ENCODE data around the gene PNPLA2. TPM values are rescaled to one million over a fixed set of nuclear protein-coding genes. Genes with fewer than 3 reads are reported as not detected.

The PNPLA2 gene
- total RNA-seq, 5 donors from 2014 or later (not counting 1 experiment from before 2014, with no cell fraction given): 172 to 212 (median 206) TPM

GRCh38 chr11:786235-787083 lies 32.3 kb upstream of the PNPLA2 start:
- ATAC-seq (replicated peaks in 1 of 4): no peak
- 87% methylated on average over 23 of the region's 24 CpGs for WGBS (ENCODE audit: insufficient coverage)
- POLR2A ChIA-PET: no interaction called here

DNA sequence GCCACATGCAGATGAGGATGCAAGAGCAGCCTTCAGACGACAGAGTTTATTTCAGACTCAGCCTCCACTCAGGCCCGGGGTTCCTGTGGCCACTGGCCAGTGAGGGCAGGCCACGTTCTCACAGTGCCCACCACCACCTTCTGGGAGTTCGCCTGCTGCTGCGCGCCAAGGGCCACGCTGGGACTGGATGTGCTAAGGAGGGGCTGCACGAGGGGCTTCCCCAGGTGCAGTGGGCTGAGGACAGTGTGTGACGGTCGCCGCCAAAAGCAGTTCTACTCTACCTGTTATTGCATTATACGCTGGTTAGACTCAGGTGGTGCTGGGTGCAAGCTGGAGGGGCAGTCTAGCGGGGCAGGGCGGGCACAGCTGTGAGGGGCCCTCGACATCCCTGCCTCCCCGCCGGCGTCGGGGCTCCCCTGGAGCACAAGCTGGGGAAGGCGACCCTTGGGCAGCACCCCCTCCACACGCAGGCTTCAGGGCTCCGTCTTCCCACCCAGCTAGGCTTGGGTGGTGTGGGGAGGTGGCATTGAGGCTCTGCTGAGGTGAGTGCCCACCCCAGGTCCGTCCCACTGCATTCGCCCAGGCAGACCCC lies 31.5 kb upstream of the PNPLA2 start:
- Histone ChIP-seq H3K4me3 (ENCODE audit: control insufficient read depth in 1 of 2, extremely low read depth in 1 of 2, low read length in 1 of 2) (no peak overlapping the region), H3K27ac (ENCODE audit: low read length) (no peak overlapping the region), H3K27me3 (replicated peaks in 1 of 2; ENCODE audit: control insufficient read depth in 2 of 2, extremely low read depth in 1 of 2, insufficient read depth in 2 of 2, low read length in 1 of 2) (peaks cover 0 to 30% of the 10 kb centered on the region in 2 experiments), H3K36me3 (ENCODE audit: control insufficient read depth in 2 of 2, extremely low read depth in 1 of 2, insufficient read depth in 1 of 2, low read length in 1 of 2) (peaks cover 0 to 11% of the 10 kb centered on the region in 2 donors), H3K9me3 (no peaks in the 10 kb centered on the region), H3K4me1 (ENCODE audit: control insufficient read depth in 1 of 2, extremely low read depth in 1 of 2, insufficient read depth in 2 of 2, low read length in 2 of 2) (peaks cover 2 to 25% of the 10 kb centered on the region in 2 experiments)
- 84% methylated on average over 14 of the region's 24 CpGs for WGBS (ENCODE audit: insufficient coverage)
- Mint-ChIP-seq H3K36me3 (peaks cover 3% of the 10 kb centered on the region), H3K9me3 (no peaks in the 10 kb centered on the region), H3K27ac (no peak overlapping the region), H3K4me3 (no peak overlapping the region), H3K27me3 (peaks cover 0 to 7% of the 10 kb centered on the region in 2 donors), H3K4me1 (peaks cover 0 to 11% (median 5%) of the 10 kb centered on the region in 3 donors)
- CTCF ChIA-PET: no interaction called here
- ATAC-seq (replicated peaks in 1 of 4) (no peak), DNase-seq (no peak)
- POLR2A ChIA-PET: no interaction called here

More at GRCh38 chr11:786235-787083, 32.3 kb upstream of the PNPLA2 start:
- no peak overlapping the region for H3K27ac ChIP-seq (ENCODE audit: low read length)
- no peak for DNase-seq
- peaks cover 2 to 26% of the 10 kb centered on the region in 2 experiments for H3K4me1 ChIP-seq (ENCODE audit: control insufficient read depth in 1 of 2, extremely low read depth in 1 of 2, insufficient read depth in 2 of 2, low read length in 2 of 2)
- H3K27me3 ChIP-seq (replicated peaks in 1 of 2; ENCODE audit: control insufficient read depth in 2 of 2, extremely low read depth in 1 of 2, insufficient read depth in 2 of 2, low read length in 1 of 2): peaks cover 0 to 30% of the 10 kb centered on the region in 2 experiments
- peaks cover 3% of the 10 kb centered on the region for H3K36me3 Mint-ChIP-seq
- no peaks in the 10 kb centered on the region for H3K9me3 ChIP-seq
- H3K4me3 ChIP-seq (ENCODE audit: control insufficient read depth in 1 of 2, extremely low read depth in 1 of 2, low read length in 1 of 2): no peak overlapping the region
- CTCF ChIA-PET: no interaction called here
- H3K9me3 Mint-ChIP-seq: no peaks in the 10 kb centered on the region
- no peak overlapping the region for H3K27ac Mint-ChIP-seq
- peaks cover 0 to 7% of the 10 kb centered on the region in 2 donors for H3K27me3 Mint-ChIP-seq
- peaks cover 0 to 11% (median 6%) of the 10 kb centered on the region in 3 donors for H3K4me1 Mint-ChIP-seq
- peaks cover 0 to 4% of the 10 kb centered on the region in 2 donors for H3K36me3 ChIP-seq (ENCODE audit: control insufficient read depth in 2 of 2, extremely low read depth in 1 of 2, insufficient read depth in 1 of 2, low read length in 1 of 2)
- H3K4me3 Mint-ChIP-seq: no peak overlapping the region

DNA sequence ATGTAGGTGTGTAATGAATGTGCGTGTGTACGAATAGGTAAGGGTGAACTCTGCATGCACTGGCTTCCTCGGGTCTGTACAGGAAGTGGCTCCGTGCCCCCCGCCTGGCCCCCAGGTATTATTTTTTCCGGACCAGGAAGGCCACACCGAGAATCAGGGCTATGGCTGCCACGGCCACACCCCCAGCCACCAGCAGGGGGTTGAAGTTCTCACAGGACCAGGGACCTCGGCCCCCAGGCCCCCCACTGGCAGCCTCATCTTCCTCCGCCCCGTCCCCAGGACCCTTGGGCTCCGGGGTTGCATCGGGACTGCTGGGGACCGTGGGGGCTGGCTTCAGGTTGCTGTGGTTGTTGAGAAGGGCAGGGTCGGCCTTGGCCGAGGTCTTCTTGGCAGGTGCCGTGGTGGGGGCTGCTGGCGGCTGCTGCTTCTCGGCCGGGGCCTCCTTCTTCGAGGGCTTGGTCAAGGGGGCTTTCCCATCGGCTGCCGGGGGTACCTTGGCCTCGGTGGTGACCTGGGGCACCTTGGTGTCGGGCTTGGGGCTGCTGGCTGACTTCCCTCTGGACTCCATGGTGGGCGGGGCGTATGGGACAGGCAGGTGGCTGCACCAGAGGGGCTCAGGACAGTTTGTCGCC lies 30.6 kb upstream of the PNPLA2 start:
- peak in 2 of 4 experiments; percentile 19 to 21 for ATAC-seq (replicated peaks in 1 of 4)
- 58% methylated on average over 27 of the region's 28 CpGs for WGBS (ENCODE audit: insufficient coverage)
- H3K4me3 ChIP-seq (ENCODE audit: control insufficient read depth in 1 of 2, extremely low read depth in 1 of 2, low read length in 1 of 2): no peak overlapping the region
- H3K27ac ChIP-seq (ENCODE audit: low read length): no peak overlapping the region
- POLR2A ChIA-PET: no interaction called here
- H3K4me1 Mint-ChIP-seq: peaks cover 0 to 11% (median 5%) of the 10 kb centered on the region in 3 donors
- no peak for DNase-seq
- no peak overlapping the region for H3K27ac Mint-ChIP-seq
- H3K36me3 Mint-ChIP-seq: peaks cover 3% of the 10 kb centered on the region
- peaks cover 4 to 17% of the 10 kb centered on the region in 2 donors for H3K36me3 ChIP-seq (ENCODE audit: control insufficient read depth in 2 of 2, extremely low read depth in 1 of 2, insufficient read depth in 1 of 2, low read length in 1 of 2)
- no peak overlapping the region for H3K4me3 Mint-ChIP-seq
- CTCF ChIA-PET: no interaction called here
- H3K9me3 ChIP-seq: no peaks in the 10 kb centered on the region
- H3K9me3 Mint-ChIP-seq: no peaks in the 10 kb centered on the region
- peaks cover 0 to 30% of the 10 kb centered on the region in 2 experiments for H3K27me3 ChIP-seq (replicated peaks in 1 of 2; ENCODE audit: control insufficient read depth in 2 of 2, extremely low read depth in 1 of 2, insufficient read depth in 2 of 2, low read length in 1 of 2)
- peaks cover 0 to 7% of the 10 kb centered on the region in 2 donors for H3K27me3 Mint-ChIP-seq
- peaks cover 2 to 23% of the 10 kb centered on the region in 2 experiments for H3K4me1 ChIP-seq (ENCODE audit: control insufficient read depth in 1 of 2, extremely low read depth in 1 of 2, insufficient read depth in 2 of 2, low read length in 2 of 2)

- Histone ChIP-seq H3K4me3 (ENCODE audit: control insufficient read depth in 1 of 2, extremely low read depth in 1 of 2, low read length in 1 of 2) (no peak overlapping the region), H3K27me3 (replicated peaks in 1 of 2; ENCODE audit: control insufficient read depth in 2 of 2, extremely low read depth in 1 of 2, insufficient read depth in 2 of 2, low read length in 1 of 2) (peaks cover 0 to 33% of the 10 kb centered on the region in 2 experiments), H3K36me3 (ENCODE audit: control insufficient read depth in 2 of 2, extremely low read depth in 1 of 2, insufficient read depth in 1 of 2, low read length in 1 of 2) (peaks cover 6 to 26% of the 10 kb centered on the region in 2 donors), H3K27ac (ENCODE audit: low read length) (no peak overlapping the region), H3K4me1 (ENCODE audit: control insufficient read depth in 1 of 2, extremely low read depth in 1 of 2, insufficient read depth in 2 of 2, low read length in 2 of 2) (peaks cover 2 to 28% of the 10 kb centered on the region in 2 experiments), H3K9me3 (no peaks in the 10 kb centered on the region)
- DNase-seq (no peak), ATAC-seq (replicated peaks in 1 of 4) (no peak)
- peaks cover 0 to 10% (median 5%) of the 10 kb centered on the region in 3 donors for H3K4me1 Mint-ChIP-seq
- H3K36me3 Mint-ChIP-seq: peaks cover 3% of the 10 kb centered on the region
- 60% methylated on average over 21 of the region's 31 CpGs for WGBS (ENCODE audit: insufficient coverage)
- ChIA-PET POLR2A (interaction anchor here in 1 of 2 donors (0.6 kb wide), 1 partner anchor 20 kb away, joined by 3 read pairs; the partner anchor contains the start of gene RPLP2), CTCF (interaction anchor here in 1 of 2 donors (0.6 kb wide), 1 partner anchor 308 kb away, joined by 4 read pairs; no protein-coding TSS in a partner anchor)
- H3K27ac Mint-ChIP-seq: no peak overlapping the region
- peaks cover 0 to 7% of the 10 kb centered on the region in 2 donors for H3K27me3 Mint-ChIP-seq
- H3K9me3 Mint-ChIP-seq: no peaks in the 10 kb centered on the region
- H3K4me3 Mint-ChIP-seq: peak overlapping the region in 1 of 3 donors; percentile 21
These were observed 29.5 kb upstream of the PNPLA2 start for GRCh38 chr11:788953-789940.

DNA sequence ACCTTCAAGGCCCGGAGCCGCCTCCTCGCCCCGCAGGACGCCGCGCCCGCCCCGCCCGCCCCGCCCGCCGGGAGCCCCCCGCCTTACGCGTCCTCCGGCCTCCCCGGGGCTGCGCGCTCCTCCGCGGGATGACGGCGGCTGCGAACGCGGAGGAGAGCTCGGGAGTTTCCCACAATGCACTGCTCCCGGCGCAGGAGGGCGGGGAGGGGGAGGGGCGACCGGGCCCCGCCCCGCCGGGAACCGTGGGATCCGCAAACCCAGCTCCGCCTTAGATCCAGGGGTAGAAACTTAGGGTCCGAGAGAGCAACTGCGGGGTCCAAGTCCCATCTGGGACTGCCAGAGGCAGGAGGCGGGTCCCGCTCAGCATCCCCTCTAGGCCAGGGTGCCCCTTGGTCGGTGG lies 28.8 kb upstream of the PNPLA2 start, which contains the start of gene CEND1:
Gene CEND1 (minus strand): TSS at position 148 of the 400 bp plus-strand sequence. CDS start 1,514 bp downstream, outside the sequence.
- Mint-ChIP-seq H3K27ac (no peak within 1 kb of the TSS), H3K9me3 (no peaks in the 10 kb centered on the region), H3K4me3 (peak within 1 kb of the TSS in 1 of 3 donors; percentile 21), H3K27me3 (peaks cover 0 to 7% of the 10 kb centered on the region in 2 donors), H3K36me3 (peaks cover 3% of the 10 kb centered on the region), H3K4me1 (peaks cover 0 to 10% (median 5%) of the 10 kb centered on the region in 3 donors)
- Histone ChIP-seq H3K27ac (ENCODE audit: low read length) (no peak within 1 kb of the TSS), H3K4me1 (ENCODE audit: control insufficient read depth in 1 of 2, extremely low read depth in 1 of 2, insufficient read depth in 2 of 2, low read length in 2 of 2) (peaks cover 2 to 35% of the 10 kb centered on the region in 2 experiments), H3K4me3 (ENCODE audit: control insufficient read depth in 1 of 2, extremely low read depth in 1 of 2, low read length in 1 of 2) (no peak within 1 kb of the TSS), H3K27me3 (replicated peaks in 1 of 2; ENCODE audit: control insufficient read depth in 2 of 2, extremely low read depth in 1 of 2, insufficient read depth in 2 of 2, low read length in 1 of 2) (peaks cover 0 to 33% of the 10 kb centered on the region in 2 experiments), H3K36me3 (ENCODE audit: control insufficient read depth in 2 of 2, extremely low read depth in 1 of 2, insufficient read depth in 1 of 2, low read length in 1 of 2) (peaks cover 6 to 26% of the 10 kb centered on the region in 2 donors), H3K9me3 (no peaks in the 10 kb centered on the region)
- CTCF ChIA-PET: no interaction called here
- DNase-seq (peak in 3 of 35 experiments; percentile 24 to 63 (median 29)), ATAC-seq (replicated peaks in 1 of 4) (peak; percentile 44 to 63 (median 48))
- POLR2A ChIA-PET: interaction anchor here in 1 of 2 donors (0.6 kb wide), 1 partner anchor 20 kb away, joined by 3 read pairs; the partner anchor contains the start of gene RPLP2
- WGBS (ENCODE audit: insufficient coverage): 5% methylated on average over 22 of the region's 44 CpGs
